Measurements from ENCODE around the gene SOWAHD. TPM values are rescaled to one million over a fixed set of nuclear protein-coding genes. Genes with fewer than 3 reads are reported as not detected.
"Not testable (repeated sequence)": the region's sequence is repeated elsewhere in the genome, so short reads cannot be mapped to it uniquely, and the experiment has no call there.

SOWAHD gene
- total RNA-seq, 2 experiments from 2014 or later, result 0.23 TPM; not detected in 1

DNA sequence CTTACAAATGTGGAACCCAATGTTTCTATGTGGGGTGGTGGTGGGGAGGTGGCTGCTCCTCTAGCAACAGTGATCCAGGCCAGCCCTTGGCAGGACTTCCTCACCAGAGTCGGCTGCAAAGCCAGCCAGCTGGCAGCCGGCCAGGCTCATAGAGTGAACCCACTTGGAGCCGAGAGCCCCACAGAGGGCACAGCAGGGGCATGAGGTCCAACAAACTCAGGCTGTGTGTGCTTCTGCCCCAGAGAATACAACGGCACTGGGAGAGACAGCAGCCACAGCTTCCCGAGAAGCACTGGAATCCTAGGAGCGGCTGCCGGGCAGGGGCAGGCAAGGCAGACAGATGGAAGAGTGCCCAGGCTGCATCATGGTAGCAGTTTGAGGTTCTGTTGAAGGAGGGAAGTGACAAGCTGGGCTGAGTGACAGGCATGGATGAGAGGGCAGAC lies 23.5 kb upstream of the SOWAHD start:
- no peaks in the 10 kb centered on the region for H3K4me1 Mint-ChIP-seq (ENCODE audit: low read depth)
- DNase-seq (no peak), ATAC-seq (no peak)
- no peak for TF ChIP-seq CTCF (IDR thresholded peaks at IDR 0.05)
- ChIA-PET CTCF (interaction anchor here (1.2 kb wide), 1 partner anchor 219 kb away, joined by 4 read pairs; no protein-coding TSS in a partner anchor), POLR2A (no interaction called here)
- H3K27ac Mint-ChIP-seq, result no peak overlapping the region
- H3K4me3 Mint-ChIP-seq, result no peak overlapping the region
- H3K9me3 Mint-ChIP-seq, result no peaks in the 10 kb centered on the region
- H3K36me3 Mint-ChIP-seq (ENCODE audit: low read depth), result no peaks in the 10 kb centered on the region
- intact Hi-C loops (cut with micrococcal nuclease), result loop anchor here (10.0 kb wide), 1 partner anchor 220 kb away; no protein-coding TSS in a partner anchor
- H3K27me3 Mint-ChIP-seq, result no peaks in the 10 kb centered on the region

GRCh38 chrX:119735467-119735866 lies 22.9 kb upstream of the SOWAHD start:
- DNase-seq (no peak), ATAC-seq (no peak)
- no peaks in the 10 kb centered on the region for H3K4me1 Mint-ChIP-seq (ENCODE audit: low read depth)
- H3K36me3 Mint-ChIP-seq (ENCODE audit: low read depth), result no peaks in the 10 kb centered on the region
- no peaks in the 10 kb centered on the region for H3K27me3 Mint-ChIP-seq
- no peaks in the 10 kb centered on the region for H3K9me3 Mint-ChIP-seq
- H3K4me3 Mint-ChIP-seq, result no peak overlapping the region
- no peak overlapping the region for H3K27ac Mint-ChIP-seq
- ChIA-PET POLR2A (no interaction called here), CTCF (interaction anchor here (1.2 kb wide), 1 partner anchor 219 kb away, joined by 4 read pairs; no protein-coding TSS in a partner anchor)
- intact Hi-C loops (cut with micrococcal nuclease), result loop anchor here (10.0 kb wide), 1 partner anchor 221 kb away; no protein-coding TSS in a partner anchor
- TF ChIP-seq CTCF (IDR thresholded peaks at IDR 0.05), result no peak

GRCh38 chrX:119736206-119736764 lies 22.1 kb upstream of the SOWAHD start:
- ATAC-seq (no peak), DNase-seq (no peak)
- intact Hi-C loops (cut with micrococcal nuclease), result loop anchor here (10.0 kb wide), 1 partner anchor 221 kb away; no protein-coding TSS in a partner anchor
- Mint-ChIP-seq H3K4me1 (ENCODE audit: low read depth) (no peaks in the 10 kb centered on the region), H3K27ac (no peak overlapping the region), H3K4me3 (no peak overlapping the region), H3K36me3 (ENCODE audit: low read depth) (no peaks in the 10 kb centered on the region), H3K27me3 (no peaks in the 10 kb centered on the region), H3K9me3 (no peaks in the 10 kb centered on the region)
- ChIA-PET POLR2A (no interaction called here), CTCF (interaction anchor here (0.9 to 1.2 kb wide), 2 partner anchors 13 to 220 kb away, joined by 3 to 4 read pairs; no protein-coding TSS in a partner anchor)
- TF ChIP-seq CTCF (IDR thresholded peaks at IDR 0.05), result no peak

DNA sequence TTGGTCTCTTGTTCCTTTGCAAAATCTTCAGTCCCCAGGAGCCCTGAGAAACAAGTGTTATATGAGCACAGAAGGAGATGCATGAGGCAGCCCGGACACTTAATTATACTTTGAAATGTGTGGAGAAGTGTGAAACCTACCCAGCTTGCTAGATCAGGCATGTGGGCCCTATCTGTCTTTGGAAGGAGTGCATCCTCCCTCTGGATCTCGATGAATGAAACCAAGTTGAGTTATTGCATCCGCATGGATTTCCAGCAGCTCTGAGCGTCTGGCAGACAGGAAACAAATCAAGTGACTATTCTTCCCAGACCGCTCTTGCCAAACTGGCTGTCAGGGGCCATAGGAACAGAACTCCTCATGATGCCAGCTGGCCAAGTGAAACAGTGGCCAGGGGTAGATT lies 19.6 kb upstream of the SOWAHD start:
- ATAC-seq (no peak), DNase-seq (no peak)
- no peaks in the 10 kb centered on the region for H3K9me3 Mint-ChIP-seq
- ChIA-PET POLR2A (no interaction called here), CTCF (interaction anchor here (2.1 kb wide), 1 partner anchor 9 kb away, joined by 7 read pairs; no protein-coding TSS in a partner anchor)
- H3K4me3 Mint-ChIP-seq, result no peak overlapping the region
- H3K4me1 Mint-ChIP-seq (ENCODE audit: low read depth), result no peaks in the 10 kb centered on the region
- H3K27ac Mint-ChIP-seq, result no peak overlapping the region
- intact Hi-C loops (cut with micrococcal nuclease), result loop anchor here (10.0 kb wide), 1 partner anchor 224 kb away; no protein-coding TSS in a partner anchor
- TF ChIP-seq CTCF (IDR thresholded peaks at IDR 0.05), result no peak
- H3K27me3 Mint-ChIP-seq, result no peaks in the 10 kb centered on the region
- no peaks in the 10 kb centered on the region for H3K36me3 Mint-ChIP-seq (ENCODE audit: low read depth)

- Mint-ChIP-seq H3K27me3 (no peaks in the 10 kb centered on the region), H3K36me3 (ENCODE audit: low read depth) (no peaks in the 10 kb centered on the region), H3K4me3 (no peak overlapping the region), H3K4me1 (ENCODE audit: low read depth) (peaks cover 7% of the 10 kb centered on the region), H3K27ac (no peak overlapping the region), H3K9me3 (no peaks in the 10 kb centered on the region)
- TF ChIP-seq CTCF (IDR thresholded peaks at IDR 0.05), result no peak
- ChIA-PET CTCF (interaction anchor here (1.2 to 1.8 kb wide), 4 partner anchors 9 to 229 kb away, joined by 3 to 12 read pairs (median 4); no protein-coding TSS in a partner anchor), POLR2A (interaction anchor here (0.6 to 0.9 kb wide), 3 partner anchors 11 to 46 kb away, joined by 3 read pairs; partner anchors contain the start of gene RPL39)
- no peak for ATAC-seq
- intact Hi-C loops (cut with micrococcal nuclease), result no loop called here
- no peak for DNase-seq
Observed at GRCh38 chrX:119745283-119745848, 13.0 kb upstream of the SOWAHD start.

DNA sequence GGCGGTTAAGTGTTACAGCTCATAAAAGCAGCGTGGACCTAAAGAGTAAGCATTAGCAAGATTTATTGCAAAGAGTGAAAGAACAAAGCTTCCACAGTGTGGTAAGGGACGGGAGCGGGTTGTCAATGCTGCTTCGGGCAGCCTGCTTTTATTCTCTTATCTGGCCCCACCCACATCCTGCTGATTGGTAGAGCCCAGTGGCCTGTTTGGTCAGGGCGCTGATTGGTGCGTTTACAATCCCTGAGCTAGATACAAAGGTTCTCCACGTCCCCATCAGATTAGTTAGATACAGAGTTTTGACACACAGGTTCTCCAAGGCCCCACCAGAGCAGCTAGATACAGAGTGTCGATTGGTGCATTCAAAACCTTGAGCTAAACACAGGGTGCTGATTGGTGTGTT lies 8.3 kb upstream of the SOWAHD start:
- DNase-seq, result peak; percentile 38
- intact Hi-C loops (cut with micrococcal nuclease), result loop anchor here (10.0 kb wide), 2 partner anchors 55 to 145 kb away; partner anchors contain the start of genes NKRF and SEPTIN6
- H3K27me3 Mint-ChIP-seq; H3K9me3 Mint-ChIP-seq; H3K36me3 Mint-ChIP-seq (ENCODE audit: low read depth); POLR2A ChIA-PET; ATAC-seq: not testable (repeated sequence)
- H3K4me1 Mint-ChIP-seq (ENCODE audit: low read depth), result peaks cover 23% of the 10 kb centered on the region
- CTCF ChIA-PET, result interaction anchor here (1.1 to 2.0 kb wide), 2 partner anchors 21 to 104 kb away, joined by 3 to 12 read pairs; no protein-coding TSS in a partner anchor
- H3K27ac Mint-ChIP-seq, result peak overlapping the region; percentile 76
- H3K4me3 Mint-ChIP-seq, result peak overlapping the region; percentile 64

- H3K27me3 Mint-ChIP-seq; ATAC-seq; H3K27ac Mint-ChIP-seq; H3K36me3 Mint-ChIP-seq (ENCODE audit: low read depth); H3K9me3 Mint-ChIP-seq; DNase-seq; POLR2A ChIA-PET; H3K4me3 Mint-ChIP-seq: not testable (repeated sequence)
- intact Hi-C loops (cut with micrococcal nuclease), result loop anchor here (10.0 kb wide), 2 partner anchors 56 to 146 kb away; partner anchors contain the start of genes NKRF and SEPTIN6
- H3K4me1 Mint-ChIP-seq (ENCODE audit: low read depth), result peaks cover 30% of the 10 kb centered on the region
- CTCF ChIA-PET, result interaction anchor here (1.1 to 2.0 kb wide), 2 partner anchors 22 to 104 kb away, joined by 3 to 12 read pairs; no protein-coding TSS in a partner anchor
Observed at GRCh38 chrX:119750751-119751150, 7.6 kb upstream of the SOWAHD start.

Measured in activated CD8-positive, alpha-beta T cell treated with anti-CD3 and anti-CD28 coated beads for 36 hours (primary cell).